SK-N-SH (cell line): ENCODE results near the gene BNIP3. TPM values are rescaled to one million over a fixed set of nuclear protein-coding genes. Genes with fewer than 3 reads are reported as not detected.

Experiments
- CTCF ChIA-PET: fragments of 300-600, 350-600 bp; formaldehyde crosslinking; extraction: SDS; loops from one replicate; lab custom pipeline; 2021; lab: Yijun Ruan, JAX
- POLR2A ChIA-PET: fragments of 350-600 bp; sonication (Branson Sonifier 250); formaldehyde crosslinking; extraction: SDS; loops from one replicate; lab custom pipeline; 2020; ENCODE audit warnings: antibody characterized with exemption, inconsistent platforms; lab: Yijun Ruan, JAX
- DNase-seq: peaks from one replicate; pipeline ENCODE4 v3.0.0; 2012
- H2AFZ ChIP-seq: fragments of 200-600 bp; sonication (generic); 2 replicates; pipeline ENCODE4 v1.8.1; 2016; ENCODE audit warnings: antibody characterized with exemption, mild to moderate bottlenecking, low read depth
- H3F3A ChIP-seq: fragments of 200-600 bp; sonication (generic); replicated peaks from 2 replicates; pipeline ENCODE3; 2016; ENCODE audit warnings: antibody characterized with exemption, mild to moderate bottlenecking; ENCODE audit not compliant: insufficient read depth
- H3K27ac ChIP-seq, 2 experiments: fragments of 200-500 bp in 1 of 2; fragments of 200-600 bp in 1 of 2; sonication (Bioruptor generic) in 1 of 2; sonication (generic), shearing (Covaris generic) in 1 of 2; 2 replicates each; pipeline versions ENCODE4 v1.5.1 to v1.6.1; 2014 to 2016; ENCODE audit warnings: low read depth in 2 of 2, inconsistent platforms in 1 of 2, low read length in 1 of 2, mild to moderate bottlenecking in 1 of 2, mixed read lengths in 1 of 2
- H3K27me3 ChIP-seq: fragments of 200-600 bp; sonication (generic), shearing (Covaris generic); 2 replicates; pipeline ENCODE4 v1.6.1; 2016; ENCODE audit warnings: mixed run types; ENCODE audit not compliant: insufficient read depth
- H3K36me3 ChIP-seq, 2 experiments: fragments of 200-500 bp in 1 of 2; fragments of 200-600 bp in 1 of 2; sonication (Bioruptor generic) in 1 of 2; sonication (generic) in 1 of 2; replicated peaks in 1 of 2; 2 replicates each; pipeline versions ENCODE3 to v1.5.1; 2014 to 2016; ENCODE audit warnings: low read length in 1 of 2, mild to moderate bottlenecking in 1 of 2; ENCODE audit not compliant: insufficient read depth in 2 of 2, control insufficient read depth in 1 of 2
- H3K4me1 ChIP-seq, 2 experiments: fragments of 200-500 bp in 1 of 2; fragments of 200-600 bp in 1 of 2; sonication (Bioruptor generic) in 1 of 2; sonication (generic), shearing (Covaris generic) in 1 of 2; 2 replicates each; pipeline versions ENCODE4 v1.5.1 to v1.6.1; 2014 to 2016; ENCODE audit warnings: low read depth in 1 of 2, low read length in 1 of 2, mixed run types in 1 of 2; ENCODE audit not compliant: insufficient read depth in 2 of 2, control insufficient read depth in 1 of 2
- H3K4me2 ChIP-seq: fragments of 200-600 bp; sonication (generic), shearing (Covaris generic); 2 replicates; pipeline ENCODE4 v1.6.1; 2017; ENCODE audit warnings: mixed run types
- H3K4me3 ChIP-seq, 2 experiments: fragments of 200-500 bp in 1 of 2; fragments of 200-600 bp in 1 of 2; sonication (Bioruptor generic) in 1 of 2; sonication (generic), shearing (Covaris generic) in 1 of 2; 2 replicates each; pipeline versions ENCODE4 v1.5.1 to v1.8.1; 2014 to 2016; ENCODE audit warnings: low read depth in 2 of 2, inconsistent platforms in 1 of 2, low read length in 1 of 2, mild to moderate bottlenecking in 1 of 2, mixed read lengths in 1 of 2, moderate library complexity in 1 of 2
- H3K79me2 ChIP-seq: fragments of 200-600 bp; sonication (generic); 2 replicates; pipeline ENCODE4 v1.8.1; 2017; ENCODE audit warnings: mild to moderate bottlenecking; ENCODE audit not compliant: insufficient read depth
- H3K9ac ChIP-seq: fragments of 200-600 bp; sonication (generic); 2 replicates; pipeline ENCODE4 v1.6.1; 2017; ENCODE audit warnings: mixed run types
- H3K9me2 ChIP-seq: fragments of 200-600 bp; sonication (generic); 2 replicates; pipeline ENCODE4 v1.6.1; 2017; ENCODE audit warnings: mixed run types
- H3K9me3 ChIP-seq: fragments of 200-600 bp; sonication (generic); 2 replicates; pipeline ENCODE4 v1.6.1; 2017; ENCODE audit warnings: mixed run types, mild to moderate bottlenecking, moderate library complexity
- H4K20me1 ChIP-seq: fragments of 200-600 bp; sonication (generic); 2 replicates; pipeline ENCODE4 v1.6.1; 2017; ENCODE audit warnings: mild to moderate bottlenecking, mixed run types; ENCODE audit not compliant: insufficient read depth
- FOXJ3 ChIP-seq: sonication (generic); formaldehyde crosslinking; IDR thresholded peaks from 2 replicates; pipeline ENCODE4 v1.5.1; 2020; ENCODE audit warnings: mild to moderate bottlenecking, missing genetic modification reagents
- FOXM1 ChIP-seq: IDR thresholded peaks from 2 replicates; pipeline ENCODE4 v1.4.0; 2012; ENCODE audit warnings: low read depth, mild to moderate bottlenecking
- IRF3 ChIP-seq: fragments of 150-350 bp; IDR thresholded peaks from 2 replicates; pipeline ENCODE4 v1.6.1; 2016; ENCODE audit warnings: mild to moderate bottlenecking, low read depth, low read length
- NRF1 ChIP-seq: IDR thresholded peaks from 2 replicates; pipeline ENCODE4 v1.6.1; 2012; ENCODE audit warnings: low read depth, mild to moderate bottlenecking, low read length
- SIN3A ChIP-seq: IDR thresholded peaks from 2 replicates; pipeline ENCODE4 v1.6.1; 2012; ENCODE audit warnings: low read depth, mild to moderate bottlenecking, low read length, moderate library complexity, borderline replicate concordance
- SMC3 ChIP-seq: IDR thresholded peaks from 2 replicates; pipeline ENCODE4 v1.6.1; 2012; ENCODE audit warnings: low read depth, low read length, improper control_type of control experiment
- WGBS: methylation state at CpG from one replicate; pipeline ENCODE4 v1.1.6; 2017; ENCODE audit warnings: low lambda C conversion rate; 5-methylcytosine and 5-hydroxymethylcytosine counted together
- polyA plus RNA-seq, 3 experiments: library from polyadenylated mRNA; depleted of rRNA; stranded (reverse); fragments of >200 nt; gene quantifications; 2 replicates each; pipeline ENCODE4 v1.2.3, GENCODE V29; 2012
- TF ChIP-seq, protein P1 (sequence below): IDR thresholded peaks from 2 replicates; pipeline ENCODE4 v1.4.0; 2012; ENCODE audit warnings: low read depth, borderline replicate concordance
- TF ChIP-seq, protein P2 (sequence below): fragments of 150-350 bp; IDR thresholded peaks from 2 replicates; pipeline ENCODE4 v1.6.1; 2017; ENCODE audit warnings: antibody characterized with exemption, low read length, low read depth, borderline replicate concordance
- TF ChIP-seq, protein P3 (sequence below): IDR thresholded peaks from 2 replicates; pipeline ENCODE4; 2012

The BNIP3 gene
- polyA plus RNA-seq, 1 of the 3 experiments (the other 2 are of a cell fraction): 40.3 TPM

DNA sequence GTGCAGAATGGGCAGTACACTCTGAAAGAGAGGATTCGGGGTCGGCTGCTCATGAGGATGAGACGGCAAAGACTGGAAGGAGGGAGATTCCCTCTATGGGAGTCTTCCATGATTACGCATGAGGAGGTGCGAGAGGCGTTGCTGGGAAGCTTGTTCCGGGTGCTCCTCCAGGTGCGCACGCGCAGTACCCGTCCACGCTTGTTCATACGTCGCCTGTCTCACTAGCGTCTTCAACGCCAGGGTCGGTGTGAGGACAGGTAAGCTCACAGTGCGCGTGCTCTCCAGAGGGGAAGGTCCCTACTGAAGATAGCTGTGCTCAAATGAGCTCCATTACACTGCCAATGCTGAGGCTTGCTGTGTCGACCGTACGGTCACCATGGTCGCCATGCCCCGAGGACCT lies 39.3 kb upstream of the BNIP3 start (continued):
- no peak for TF ChIP-seq IRF3
- TF ChIP-seq SMC3: no peak

- no peak overlapping the region for H3K4me2 ChIP-seq
- POLR2A ChIA-PET: no interaction called here
- H4K20me1 ChIP-seq: no peaks in the 10 kb centered on the region
- TF ChIP-seq, protein P1, sequence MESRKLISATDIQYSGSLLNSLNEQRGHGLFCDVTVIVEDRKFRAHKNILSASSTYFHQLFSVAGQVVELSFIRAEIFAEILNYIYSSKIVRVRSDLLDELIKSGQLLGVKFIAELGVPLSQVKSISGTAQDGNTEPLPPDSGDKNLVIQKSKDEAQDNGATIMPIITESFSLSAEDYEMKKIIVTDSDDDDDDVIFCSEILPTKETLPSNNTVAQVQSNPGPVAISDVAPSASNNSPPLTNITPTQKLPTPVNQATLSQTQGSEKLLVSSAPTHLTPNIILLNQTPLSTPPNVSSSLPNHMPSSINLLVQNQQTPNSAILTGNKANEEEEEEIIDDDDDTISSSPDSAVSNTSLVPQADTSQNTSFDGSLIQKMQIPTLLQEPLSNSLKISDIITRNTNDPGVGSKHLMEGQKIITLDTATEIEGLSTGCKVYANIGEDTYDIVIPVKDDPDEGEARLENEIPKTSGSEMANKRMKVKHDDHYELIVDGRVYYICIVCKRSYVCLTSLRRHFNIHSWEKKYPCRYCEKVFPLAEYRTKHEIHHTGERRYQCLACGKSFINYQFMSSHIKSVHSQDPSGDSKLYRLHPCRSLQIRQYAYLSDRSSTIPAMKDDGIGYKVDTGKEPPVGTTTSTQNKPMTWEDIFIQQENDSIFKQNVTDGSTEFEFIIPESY: no peak
- no peak for TF ChIP-seq IRF3
- TF ChIP-seq, protein P2, sequence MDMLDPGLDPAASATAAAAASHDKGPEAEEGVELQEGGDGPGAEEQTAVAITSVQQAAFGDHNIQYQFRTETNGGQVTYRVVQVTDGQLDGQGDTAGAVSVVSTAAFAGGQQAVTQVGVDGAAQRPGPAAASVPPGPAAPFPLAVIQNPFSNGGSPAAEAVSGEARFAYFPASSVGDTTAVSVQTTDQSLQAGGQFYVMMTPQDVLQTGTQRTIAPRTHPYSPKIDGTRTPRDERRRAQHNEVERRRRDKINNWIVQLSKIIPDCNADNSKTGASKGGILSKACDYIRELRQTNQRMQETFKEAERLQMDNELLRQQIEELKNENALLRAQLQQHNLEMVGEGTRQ: no peak
- no peak for TF ChIP-seq FOXM1
- TF ChIP-seq, protein P3, sequence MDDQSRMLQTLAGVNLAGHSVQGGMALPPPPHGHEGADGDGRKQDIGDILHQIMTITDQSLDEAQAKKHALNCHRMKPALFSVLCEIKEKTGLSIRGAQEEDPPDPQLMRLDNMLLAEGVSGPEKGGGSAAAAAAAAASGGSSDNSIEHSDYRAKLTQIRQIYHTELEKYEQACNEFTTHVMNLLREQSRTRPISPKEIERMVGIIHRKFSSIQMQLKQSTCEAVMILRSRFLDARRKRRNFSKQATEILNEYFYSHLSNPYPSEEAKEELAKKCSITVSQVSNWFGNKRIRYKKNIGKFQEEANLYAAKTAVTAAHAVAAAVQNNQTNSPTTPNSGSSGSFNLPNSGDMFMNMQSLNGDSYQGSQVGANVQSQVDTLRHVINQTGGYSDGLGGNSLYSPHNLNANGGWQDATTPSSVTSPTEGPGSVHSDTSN: no peak
- TF ChIP-seq SIN3A: no peak
- TF ChIP-seq FOXJ3: no peak
- no peak for TF ChIP-seq NRF1
- H3K79me2 ChIP-seq: no peaks in the 10 kb centered on the region
- no peaks in the 10 kb centered on the region for H3F3A ChIP-seq
- peaks cover 0 to 9% of the 10 kb centered on the region in 2 experiments; a peak in 1 of 4 replicates for H3K4me1 ChIP-seq
- H3K4me3 ChIP-seq: no peak overlapping the region
- CTCF ChIA-PET: interaction anchor here (0.9 to 1.2 kb wide), 3 partner anchors 13 to 135 kb away, joined by 3 to 4 read pairs (median 3); no protein-coding TSS in a partner anchor
- no peaks in the 10 kb centered on the region for H3K9me2 ChIP-seq
- H3K9me3 ChIP-seq: no peaks in the 10 kb centered on the region
- H3K27ac ChIP-seq: no peak overlapping the region
- no peaks in the 10 kb centered on the region for H3K36me3 ChIP-seq
- H3K27me3 ChIP-seq: no peaks in the 10 kb centered on the region
- DNase-seq: no peak
- H3K9ac ChIP-seq: no peak overlapping the region
- 50% methylated on average over 13 of the region's 13 CpGs for WGBS
- no peak overlapping the region for H2AFZ ChIP-seq
Observed at GRCh38 chr10:132020456-132020855, 38.7 kb upstream of the BNIP3 start.
